ENCODE results near the gene RAC3.
A peak's percentile ranks its signal among the peaks of the same experiment; 100 is the strongest.

RAC3 gene

DNA sequence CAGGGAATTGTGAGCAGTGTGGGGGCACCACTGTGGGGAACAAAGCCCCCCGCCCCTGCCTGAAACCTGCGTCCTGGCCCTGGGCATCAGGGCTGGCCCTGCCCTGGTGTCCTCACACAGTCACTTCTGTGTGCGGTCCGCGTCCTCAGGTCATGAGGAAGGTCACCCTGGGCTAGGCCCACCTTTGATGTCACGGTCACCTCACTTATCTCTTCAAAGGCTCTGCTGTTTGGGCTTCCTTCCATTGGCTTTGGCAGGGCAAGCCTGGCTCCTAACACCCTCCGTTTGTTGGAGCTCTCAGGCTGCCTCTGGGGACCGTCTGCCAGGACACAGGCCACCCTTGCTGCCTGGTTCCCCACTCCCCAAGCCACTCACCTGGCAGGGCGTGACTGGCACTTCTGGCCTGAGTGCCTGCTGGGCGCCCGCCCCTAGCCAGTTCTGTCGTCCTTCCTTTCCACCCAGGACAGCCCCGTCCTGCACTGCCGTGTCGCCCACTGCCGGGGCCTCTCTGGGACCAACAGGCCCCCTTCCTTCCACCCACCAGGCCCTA lies 17.6 kb upstream of the RAC3 start:
- no peak for FAIRE-seq

- no peak for FAIRE-seq
Measured at GRCh38 chr17:82014432-82014831, 17.0 kb upstream of the RAC3 start.

- no peak for FAIRE-seq
Measured at GRCh38 chr17:82014971-82015310, 16.5 kb upstream of the RAC3 start.

- no peak for FAIRE-seq
Measured at GRCh38 chr17:82015311-82015971, 16.0 kb upstream of the RAC3 start.

DNA sequence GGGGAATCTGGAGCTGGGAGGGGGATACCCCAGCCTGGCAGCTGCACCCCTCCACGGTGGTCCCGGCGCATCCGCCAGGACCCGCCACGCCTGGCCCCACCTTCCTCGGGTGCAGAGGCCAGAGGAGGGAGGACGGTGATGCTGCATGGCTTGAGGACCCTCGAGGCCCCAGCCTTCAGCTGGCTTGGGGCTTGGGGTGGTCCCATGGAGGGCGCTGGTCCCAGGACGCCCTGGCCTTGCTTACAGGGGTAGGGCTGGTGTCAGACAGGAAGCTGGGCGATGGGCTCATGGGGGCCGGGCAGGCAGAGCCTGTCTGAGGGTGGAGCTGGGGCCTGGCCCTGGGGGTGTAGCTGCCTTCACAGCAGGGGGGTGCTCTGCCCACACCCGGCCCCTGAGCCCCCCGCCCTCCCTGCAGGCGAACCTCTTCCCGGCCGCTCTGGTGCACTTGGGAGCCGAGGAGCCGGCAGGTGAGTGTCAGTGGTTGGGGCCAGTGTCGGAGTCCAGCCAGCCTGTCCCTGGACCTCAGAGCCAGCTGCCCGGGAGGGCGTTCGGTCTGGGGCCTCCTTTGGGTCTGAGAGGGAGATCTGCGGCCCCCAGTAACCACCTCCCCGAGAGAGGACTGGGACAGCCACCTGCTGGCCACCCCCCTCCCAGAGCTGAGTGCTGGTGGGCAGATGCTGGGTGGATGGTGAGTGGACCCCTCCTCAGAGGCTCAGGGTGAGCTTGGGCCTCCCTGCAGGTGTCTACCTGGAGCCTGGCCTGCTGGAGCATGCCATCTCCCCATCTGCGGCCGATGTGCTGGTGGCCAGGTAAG lies 15.2 kb upstream of the RAC3 start:
- FAIRE-seq: no peak

- no peak for FAIRE-seq
Measured at GRCh38 chr17:82016875-82017459, 14.5 kb upstream of the RAC3 start.

DNA sequence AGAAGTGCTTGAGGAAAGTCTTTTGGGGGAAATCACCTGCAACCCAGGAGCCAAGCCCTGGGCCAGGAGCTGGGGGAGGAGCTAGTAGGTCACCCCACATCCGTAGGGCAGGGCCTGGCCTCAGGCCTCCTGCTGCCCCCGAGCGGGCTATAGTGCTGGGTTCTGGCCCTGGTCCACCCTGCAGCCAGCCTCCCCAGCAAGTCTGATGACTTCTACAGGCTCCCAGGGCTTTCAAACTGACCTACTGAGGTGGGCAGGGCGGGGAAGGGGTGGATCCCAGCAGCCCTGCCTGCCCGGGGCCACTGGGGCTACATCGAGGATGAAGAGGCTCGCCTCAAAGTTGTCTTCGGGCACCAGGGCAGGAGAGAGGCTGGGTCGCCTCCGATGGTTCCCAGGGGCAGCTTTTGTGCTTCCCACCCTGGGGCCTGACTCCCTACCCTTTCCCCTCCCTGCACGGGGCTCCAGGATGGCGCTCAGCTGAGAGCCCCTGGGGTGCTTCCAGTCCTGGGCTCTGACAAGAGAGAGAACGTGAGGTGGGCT lies 13.8 kb upstream of the RAC3 start:
- FAIRE-seq: no peak

- no peak for FAIRE-seq
Measured at GRCh38 chr17:82018152-82018988, 13.1 kb upstream of the RAC3 start.

- no peak for FAIRE-seq
Measured at GRCh38 chr17:82018989-82019689, 12.3 kb upstream of the RAC3 start.

- FAIRE-seq: no peak
Measured at GRCh38 chr17:82019690-82020571, 11.5 kb upstream of the RAC3 start.

- no peak for FAIRE-seq
Measured at GRCh38 chr17:82020572-82021106, 10.8 kb upstream of the RAC3 start.

GRCh38 chr17:82021107-82021899 lies 10.2 kb upstream of the RAC3 start:
- no peak for FAIRE-seq

DNA sequence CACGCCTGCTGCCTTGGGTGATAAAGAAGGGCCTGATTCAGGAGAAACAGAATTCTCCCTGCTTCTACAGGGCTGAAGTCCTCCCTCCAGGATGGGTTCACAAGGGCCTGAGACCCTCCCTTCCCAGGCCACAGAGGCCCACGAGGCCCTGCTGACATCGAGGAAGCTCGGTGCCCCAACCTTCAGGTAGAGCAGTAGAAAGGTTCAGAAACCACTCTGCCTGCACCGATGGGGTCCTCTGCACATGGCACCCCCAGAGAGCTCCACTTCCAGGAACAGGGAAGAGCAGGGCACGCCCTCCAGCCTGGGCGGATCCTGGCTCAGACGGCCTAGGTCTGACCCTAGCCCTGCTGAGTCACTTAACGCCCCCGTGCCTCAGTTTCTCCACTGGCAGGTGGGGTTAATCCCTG lies 9.6 kb upstream of the RAC3 start:
- no peak for FAIRE-seq

- no peak for FAIRE-seq
Measured at GRCh38 chr17:82022310-82022980, 9.0 kb upstream of the RAC3 start, which contains the start of gene CENPX. CENPX (minus strand) TSS chr17:82022878; CDS start chr17:82022861, 17 bp downstream.

GRCh38 chr17:82022981-82023446 lies 8.5 kb upstream of the RAC3 start, which contains the start of gene LRRC45:
LRRC45 (plus strand) TSS chr17:82023305; CDS start chr17:82023644, 339 bp downstream.
- FAIRE-seq: peak; percentile 82

GRCh38 chr17:82023447-82024241 lies 7.8 kb upstream of the RAC3 start:
- no peak for FAIRE-seq

GRCh38 chr17:82024859-82025258 lies 6.6 kb upstream of the RAC3 start:
- FAIRE-seq: no peak

All from colon (tissue), 2 donors.